Measurements from ENCODE around the gene RAPGEF1. TPM values are rescaled to one million over a fixed set of nuclear protein-coding genes. Genes with fewer than 3 reads are reported as not detected.

The RAPGEF1 gene
- polyA plus RNA-seq, 1 donor from 2014 or later = 23.6 TPM

DNA sequence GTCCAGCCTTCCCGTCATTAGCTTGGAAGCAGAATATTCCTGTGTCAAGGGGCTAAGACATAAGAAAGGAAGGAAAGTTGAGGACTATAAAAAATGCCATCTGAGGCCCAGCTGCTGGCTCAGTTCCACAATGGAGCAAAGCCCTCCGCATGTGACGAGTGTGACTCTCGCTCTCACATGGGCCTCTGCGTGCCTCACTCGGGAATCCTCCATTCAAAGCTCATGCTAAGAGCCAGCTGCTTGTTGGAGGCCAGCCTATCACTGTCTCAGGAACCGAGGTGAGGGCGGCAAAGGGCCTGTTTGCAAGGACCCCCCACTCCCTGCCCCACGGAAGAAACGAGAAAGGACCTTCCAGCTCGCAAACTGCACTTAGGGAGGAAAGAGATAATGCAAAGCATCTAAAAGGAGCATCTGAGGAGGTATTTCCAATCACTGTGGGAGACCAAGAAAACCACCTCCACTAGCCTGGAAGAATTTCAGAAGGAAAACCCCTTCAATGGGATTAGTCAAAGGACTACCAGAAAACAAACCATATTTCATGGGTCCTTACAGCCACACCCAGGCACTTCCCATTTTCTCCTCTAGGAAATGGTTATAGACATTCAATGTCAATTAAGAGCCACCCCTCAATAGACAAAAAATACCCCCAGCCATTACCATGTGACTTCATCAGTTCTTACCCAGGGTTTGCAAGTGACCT is 99.3 kb downstream of the RAPGEF1 start:
- no peaks in the 10 kb centered on the region for H4K20me1 ChIP-seq (ENCODE audit: insufficient read depth)
- no peaks in the 10 kb centered on the region for H3F3A ChIP-seq (ENCODE audit: insufficient read depth, low read length, poor library complexity, severe bottlenecking)
- no peak for TF ChIP-seq SMC3 (conservative IDR thresholded peaks at IDR 0.05; ENCODE audit: poor library complexity)
- no peak for TF ChIP-seq POLR2AphosphoS5 (IDR thresholded peaks at IDR 0.05)
- no peak for TF ChIP-seq EZH2 (IDR thresholded peaks at IDR 0.05; ENCODE audit: borderline replicate concordance, insufficient read depth, low read length, poor library complexity, severe bottlenecking)
- TF ChIP-seq, protein P1, sequence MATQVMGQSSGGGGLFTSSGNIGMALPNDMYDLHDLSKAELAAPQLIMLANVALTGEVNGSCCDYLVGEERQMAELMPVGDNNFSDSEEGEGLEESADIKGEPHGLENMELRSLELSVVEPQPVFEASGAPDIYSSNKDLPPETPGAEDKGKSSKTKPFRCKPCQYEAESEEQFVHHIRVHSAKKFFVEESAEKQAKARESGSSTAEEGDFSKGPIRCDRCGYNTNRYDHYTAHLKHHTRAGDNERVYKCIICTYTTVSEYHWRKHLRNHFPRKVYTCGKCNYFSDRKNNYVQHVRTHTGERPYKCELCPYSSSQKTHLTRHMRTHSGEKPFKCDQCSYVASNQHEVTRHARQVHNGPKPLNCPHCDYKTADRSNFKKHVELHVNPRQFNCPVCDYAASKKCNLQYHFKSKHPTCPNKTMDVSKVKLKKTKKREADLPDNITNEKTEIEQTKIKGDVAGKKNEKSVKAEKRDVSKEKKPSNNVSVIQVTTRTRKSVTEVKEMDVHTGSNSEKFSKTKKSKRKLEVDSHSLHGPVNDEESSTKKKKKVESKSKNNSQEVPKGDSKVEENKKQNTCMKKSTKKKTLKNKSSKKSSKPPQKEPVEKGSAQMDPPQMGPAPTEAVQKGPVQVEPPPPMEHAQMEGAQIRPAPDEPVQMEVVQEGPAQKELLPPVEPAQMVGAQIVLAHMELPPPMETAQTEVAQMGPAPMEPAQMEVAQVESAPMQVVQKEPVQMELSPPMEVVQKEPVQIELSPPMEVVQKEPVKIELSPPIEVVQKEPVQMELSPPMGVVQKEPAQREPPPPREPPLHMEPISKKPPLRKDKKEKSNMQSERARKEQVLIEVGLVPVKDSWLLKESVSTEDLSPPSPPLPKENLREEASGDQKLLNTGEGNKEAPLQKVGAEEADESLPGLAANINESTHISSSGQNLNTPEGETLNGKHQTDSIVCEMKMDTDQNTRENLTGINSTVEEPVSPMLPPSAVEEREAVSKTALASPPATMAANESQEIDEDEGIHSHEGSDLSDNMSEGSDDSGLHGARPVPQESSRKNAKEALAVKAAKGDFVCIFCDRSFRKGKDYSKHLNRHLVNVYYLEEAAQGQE (IDR thresholded peaks at IDR 0.05; ENCODE audit: borderline replicate concordance) = no peak
- TF ChIP-seq RAD21 (conservative IDR thresholded peaks at IDR 0.05) = no peak
- TF ChIP-seq, protein P2, sequence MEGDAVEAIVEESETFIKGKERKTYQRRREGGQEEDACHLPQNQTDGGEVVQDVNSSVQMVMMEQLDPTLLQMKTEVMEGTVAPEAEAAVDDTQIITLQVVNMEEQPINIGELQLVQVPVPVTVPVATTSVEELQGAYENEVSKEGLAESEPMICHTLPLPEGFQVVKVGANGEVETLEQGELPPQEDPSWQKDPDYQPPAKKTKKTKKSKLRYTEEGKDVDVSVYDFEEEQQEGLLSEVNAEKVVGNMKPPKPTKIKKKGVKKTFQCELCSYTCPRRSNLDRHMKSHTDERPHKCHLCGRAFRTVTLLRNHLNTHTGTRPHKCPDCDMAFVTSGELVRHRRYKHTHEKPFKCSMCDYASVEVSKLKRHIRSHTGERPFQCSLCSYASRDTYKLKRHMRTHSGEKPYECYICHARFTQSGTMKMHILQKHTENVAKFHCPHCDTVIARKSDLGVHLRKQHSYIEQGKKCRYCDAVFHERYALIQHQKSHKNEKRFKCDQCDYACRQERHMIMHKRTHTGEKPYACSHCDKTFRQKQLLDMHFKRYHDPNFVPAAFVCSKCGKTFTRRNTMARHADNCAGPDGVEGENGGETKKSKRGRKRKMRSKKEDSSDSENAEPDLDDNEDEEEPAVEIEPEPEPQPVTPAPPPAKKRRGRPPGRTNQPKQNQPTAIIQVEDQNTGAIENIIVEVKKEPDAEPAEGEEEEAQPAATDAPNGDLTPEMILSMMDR (IDR thresholded peaks at IDR 0.05; ENCODE audit: poor library complexity, severe bottlenecking) = no peak
- no peak for TF ChIP-seq EP300 (conservative IDR thresholded peaks at IDR 0.05; ENCODE audit: poor library complexity, severe bottlenecking)
- TF ChIP-seq TAF1 (IDR thresholded peaks at IDR 0.05; ENCODE audit: low read depth) = no peak
- TF ChIP-seq MXI1 (conservative IDR thresholded peaks at IDR 0.05; ENCODE audit: poor library complexity, severe bottlenecking) = no peak
- no peaks in the 10 kb centered on the region for H3K9me3 ChIP-seq (ENCODE audit: low read length)
- no peaks in the 10 kb centered on the region for H3K9me2 ChIP-seq (ENCODE audit: insufficient read depth, low read length)
- no peaks in the 10 kb centered on the region for H3K27me3 ChIP-seq (ENCODE audit: insufficient read depth, low read depth, low read length)
- no peak overlapping the region for H3K4me2 ChIP-seq (ENCODE audit: low read length)
- H3K4me3 ChIP-seq (ENCODE audit: low read length) = no peak overlapping the region
- H3K36me3 ChIP-seq (ENCODE audit: insufficient read depth, low read length) = peaks cover 11% of the 10 kb centered on the region
- H3K79me2 ChIP-seq (replicated peaks; ENCODE audit: insufficient read depth, low read length) = no peaks in the 10 kb centered on the region
- H2AFZ ChIP-seq (ENCODE audit: low read depth, low read length) = no peak overlapping the region
- H3K9ac ChIP-seq (ENCODE audit: low read length) = no peak overlapping the region
- no peak overlapping the region for H3K27ac ChIP-seq (ENCODE audit: low read length)

GRCh38 chr9:131639769-131640437 is 100.0 kb downstream of the RAPGEF1 start:
- Histone ChIP-seq H3K36me3 (ENCODE audit: insufficient read depth, low read length) (peaks cover 11% of the 10 kb centered on the region), H2AFZ (ENCODE audit: low read depth, low read length) (no peak overlapping the region), H4K20me1 (ENCODE audit: insufficient read depth) (no peaks in the 10 kb centered on the region), H3F3A (ENCODE audit: insufficient read depth, low read length, poor library complexity, severe bottlenecking) (no peaks in the 10 kb centered on the region), H3K9me3 (ENCODE audit: low read length) (no peaks in the 10 kb centered on the region), H3K27ac (ENCODE audit: low read length) (no peak overlapping the region), H3K4me2 (ENCODE audit: low read length) (no peak overlapping the region), H3K4me3 (ENCODE audit: low read length) (no peak overlapping the region), H3K27me3 (ENCODE audit: insufficient read depth, low read depth, low read length) (no peaks in the 10 kb centered on the region), H3K9me2 (ENCODE audit: insufficient read depth, low read length) (no peaks in the 10 kb centered on the region), H3K79me2 (replicated peaks; ENCODE audit: insufficient read depth, low read length) (no peaks in the 10 kb centered on the region), H3K9ac (ENCODE audit: low read length) (no peak overlapping the region)
- TF ChIP-seq SMC3 (conservative IDR thresholded peaks at IDR 0.05; ENCODE audit: poor library complexity) (no peak), MXI1 (conservative IDR thresholded peaks at IDR 0.05; ENCODE audit: poor library complexity, severe bottlenecking) (no peak), RAD21 (conservative IDR thresholded peaks at IDR 0.05) (no peak), TAF1 (IDR thresholded peaks at IDR 0.05; ENCODE audit: low read depth) (no peak), EP300 (conservative IDR thresholded peaks at IDR 0.05; ENCODE audit: poor library complexity, severe bottlenecking) (no peak), POLR2AphosphoS5 (IDR thresholded peaks at IDR 0.05) (no peak), EZH2 (IDR thresholded peaks at IDR 0.05; ENCODE audit: borderline replicate concordance, insufficient read depth, low read length, poor library complexity, severe bottlenecking) (no peak)
- TF ChIP-seq, protein P2 (IDR thresholded peaks at IDR 0.05; ENCODE audit: poor library complexity, severe bottlenecking) = no peak
- TF ChIP-seq, protein P1 (IDR thresholded peaks at IDR 0.05; ENCODE audit: borderline replicate concordance) = no peak
